ENCODE data around the gene ASPSCR1.

ASPSCR1 gene

DNA sequence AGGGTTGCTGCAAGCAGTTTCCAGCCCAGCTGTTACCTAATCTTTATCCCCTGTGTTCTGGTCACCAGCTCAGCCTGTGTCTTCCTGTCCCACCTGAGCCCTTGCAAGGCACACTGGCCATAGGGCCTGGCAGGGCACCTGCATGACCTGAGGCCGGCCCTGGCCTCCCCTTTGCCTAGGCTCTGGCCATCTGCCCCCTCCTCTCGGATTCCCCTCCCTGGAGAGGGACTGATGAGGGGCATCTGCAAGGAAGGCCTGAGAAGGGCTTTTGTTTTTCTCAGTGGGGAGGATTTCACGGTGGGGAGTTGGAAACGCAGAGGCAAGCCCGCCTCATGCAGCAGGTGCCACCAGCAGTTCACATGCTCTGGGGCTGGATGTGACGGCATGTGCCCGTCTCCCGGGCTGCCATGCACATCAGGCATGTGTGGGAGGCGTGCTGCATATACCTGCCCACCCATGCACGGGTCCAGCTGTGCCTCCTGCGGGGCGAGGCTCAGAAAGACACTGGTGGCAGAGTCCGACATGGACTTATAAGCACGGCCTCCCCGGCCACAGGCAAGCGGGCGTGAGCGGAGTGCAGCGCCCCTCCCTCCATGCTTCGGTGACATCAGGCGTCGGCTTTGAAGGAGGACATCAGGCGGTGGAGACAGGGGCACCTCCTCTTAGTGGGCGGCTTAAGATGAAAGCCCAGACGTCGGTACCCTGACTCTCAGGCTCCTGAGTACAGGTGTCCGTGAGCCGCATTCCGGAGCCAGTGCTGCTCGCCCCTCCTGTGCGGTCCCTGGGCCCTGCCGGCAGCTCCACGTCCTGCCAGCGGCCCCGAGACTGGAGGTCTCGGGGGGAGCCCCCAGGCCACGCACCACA lies 16.5 kb downstream of the ASPSCR1 start:
- H3K27ac ChIP-seq, result no peak overlapping the region
- no peak for TF ChIP-seq CTCF (conservative IDR thresholded peaks at IDR 0.05)

DNA sequence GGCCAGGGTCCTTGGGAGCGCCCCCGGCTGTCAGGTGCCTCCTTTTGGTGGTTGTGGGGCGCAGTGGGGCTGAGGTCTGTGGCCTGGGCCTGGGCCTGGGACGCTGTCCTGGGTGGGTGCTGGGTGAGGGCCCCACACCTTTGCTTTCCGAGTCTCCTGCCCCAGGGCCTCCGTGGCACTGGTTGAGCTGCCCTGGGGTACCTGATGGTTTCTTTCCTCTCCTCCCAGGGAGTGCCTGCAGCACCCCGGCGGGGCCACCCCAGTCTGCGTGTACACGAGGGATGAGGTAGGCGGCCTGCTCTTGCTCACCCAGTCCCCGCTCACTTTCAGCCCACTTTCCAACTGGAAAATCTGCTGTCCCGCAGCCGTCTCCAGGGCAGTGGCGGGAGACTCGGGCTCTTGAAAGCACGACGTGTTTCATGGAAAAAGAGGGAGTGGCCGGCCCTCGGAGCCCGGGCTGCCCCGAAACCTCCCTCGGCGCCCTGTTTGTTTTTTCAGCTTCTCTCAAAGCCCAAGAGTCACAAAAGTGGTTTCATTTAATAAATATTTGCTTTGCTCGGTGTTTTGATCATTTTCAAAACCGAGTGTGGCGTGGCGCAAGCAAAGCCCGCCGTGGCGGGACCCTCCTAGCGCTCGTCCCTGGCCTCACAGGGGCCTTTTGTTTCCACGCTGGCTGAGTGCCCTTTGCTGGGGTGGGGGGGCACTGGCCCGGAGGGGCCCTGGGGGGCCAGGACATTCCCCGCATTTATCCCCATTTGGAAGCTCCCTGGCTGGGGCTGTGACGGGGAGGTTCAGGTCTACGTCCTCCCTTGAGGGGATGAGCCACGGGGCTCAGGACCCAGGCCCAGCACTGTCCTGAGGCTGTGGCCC lies 17.4 kb downstream of the ASPSCR1 start:
- TF ChIP-seq CTCF (conservative IDR thresholded peaks at IDR 0.05), result no peak
- no peak overlapping the region for H3K27ac ChIP-seq

DNA sequence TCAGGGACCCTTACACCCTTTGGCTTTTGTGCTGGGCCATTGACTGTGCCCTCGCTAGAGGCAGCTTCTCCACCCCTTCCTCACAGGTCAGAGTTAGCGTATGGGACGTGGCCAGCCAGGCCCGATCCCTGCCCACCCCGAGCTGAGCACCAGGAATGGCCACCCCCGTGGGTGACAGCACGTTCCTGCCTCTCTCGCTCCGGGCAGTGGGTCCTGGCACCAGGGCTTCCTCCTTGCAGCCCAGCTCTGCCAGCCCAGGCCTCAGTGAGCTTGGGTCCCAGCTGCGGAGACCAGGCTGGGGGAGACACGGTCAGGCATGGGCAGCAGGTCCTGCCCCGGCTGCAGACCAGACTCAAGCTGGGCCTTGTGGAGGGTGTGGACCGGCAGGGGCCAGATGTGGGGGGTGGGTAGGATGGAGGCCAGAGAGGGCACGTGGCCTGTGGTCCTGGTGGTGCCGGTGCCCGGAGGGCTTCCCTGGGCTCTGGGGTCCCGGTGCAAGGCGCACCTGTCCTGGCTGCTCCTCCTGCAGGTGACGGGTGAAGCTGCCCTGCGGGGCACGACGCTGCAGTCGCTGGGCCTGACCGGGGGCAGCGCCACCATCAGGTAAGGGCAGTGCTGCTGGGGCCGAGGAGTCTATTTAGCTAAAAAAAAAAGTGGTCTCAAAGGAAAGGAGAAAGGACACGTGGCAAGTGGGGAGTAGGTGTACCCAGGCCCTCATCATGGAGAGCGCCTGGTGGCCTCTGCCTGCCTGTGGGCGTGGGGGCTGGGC lies 18.2 kb downstream of the ASPSCR1 start:
- no peak overlapping the region for H3K27ac ChIP-seq
- TF ChIP-seq CTCF (conservative IDR thresholded peaks at IDR 0.05), result no peak

GRCh38 chr17:81996232-81996756 lies 18.9 kb downstream of the ASPSCR1 start:
- no peak overlapping the region for H3K27ac ChIP-seq
- no peak for TF ChIP-seq CTCF (conservative IDR thresholded peaks at IDR 0.05)

GRCh38 chr17:81996757-81997441 lies 19.5 kb downstream of the ASPSCR1 start:
- H3K27ac ChIP-seq, result no peak overlapping the region
- no peak for TF ChIP-seq CTCF (conservative IDR thresholded peaks at IDR 0.05)

- no peak for TF ChIP-seq CTCF (conservative IDR thresholded peaks at IDR 0.05)
- H3K27ac ChIP-seq, result no peak overlapping the region
These were observed 20.8 kb downstream of the ASPSCR1 start for GRCh38 chr17:81998212-81998611.
